ENCODE data around the gene B3GNT7. TPM values are rescaled to one million over a fixed set of nuclear protein-coding genes. Genes with fewer than 3 reads are reported as not detected.
A peak's percentile ranks its signal among the peaks of the same experiment; 100 is the strongest.

The B3GNT7 gene
- total RNA-seq, 1 donor from 2014 or later, result 4.0 TPM

DNA sequence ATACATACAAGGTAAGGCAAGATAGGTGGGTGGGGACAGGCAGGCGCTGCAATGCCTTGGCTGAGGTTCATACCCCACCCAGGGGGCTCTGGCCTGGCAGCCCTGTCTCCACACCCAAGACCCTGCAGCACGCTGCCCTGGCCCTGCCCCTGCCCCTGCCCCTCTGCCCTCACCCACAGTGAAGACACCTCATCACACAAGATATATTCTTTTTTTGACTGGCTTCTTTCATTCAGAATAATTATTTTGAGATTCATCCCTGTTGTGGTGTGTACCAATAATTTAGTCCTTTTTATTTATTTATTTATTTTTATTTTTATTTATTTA is 11.4 kb upstream of the B3GNT7 start:
- DNase-seq (ENCODE audit: low read depth), result no peak

- DNase-seq (ENCODE audit: low read depth), result peak; percentile 33
These were observed 10.5 kb upstream of the B3GNT7 start for GRCh38 chr2:231384970-231385369.

GRCh38 chr2:231385429-231385828 is 10.1 kb upstream of the B3GNT7 start:
- DNase-seq (ENCODE audit: low read depth), result no peak

- peak; percentile 84 for DNase-seq (ENCODE audit: low read depth)
These were observed 9.1 kb upstream of the B3GNT7 start for GRCh38 chr2:231386446-231386845.

- no peak for DNase-seq (ENCODE audit: low read depth)
These were observed 7.4 kb upstream of the B3GNT7 start for GRCh38 chr2:231387904-231388724.

DNA sequence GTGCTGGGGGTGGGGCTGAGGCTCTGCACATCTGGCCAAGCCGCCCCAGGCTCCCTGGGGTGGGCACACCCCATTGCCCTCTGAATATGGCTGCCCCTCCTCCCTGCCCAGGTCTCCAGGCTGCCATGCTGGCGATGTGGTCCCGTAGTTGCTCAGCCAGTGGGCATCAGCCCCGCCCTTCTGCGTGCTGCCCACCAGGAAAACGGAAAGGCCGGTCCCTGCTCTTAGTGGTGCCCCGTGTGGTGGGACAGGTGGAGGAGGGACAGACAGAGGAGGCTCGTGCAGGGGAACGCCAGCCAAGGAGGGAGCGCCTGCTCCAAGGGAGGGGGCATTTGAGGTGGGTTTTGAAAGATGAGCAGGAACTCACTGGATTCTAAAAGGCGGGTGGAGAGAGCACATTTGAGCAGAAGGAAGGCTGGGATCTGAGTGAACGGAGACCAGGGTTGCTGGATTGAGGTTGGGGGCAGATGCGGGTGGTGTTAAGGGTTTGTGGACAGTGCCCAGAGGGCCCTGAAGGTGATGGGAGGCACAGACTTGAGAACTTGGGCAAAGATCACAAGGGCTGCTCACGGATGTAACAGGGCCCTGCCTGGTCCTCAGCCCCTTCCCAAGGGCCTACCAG is 6.7 kb upstream of the B3GNT7 start:
- no peak for DNase-seq (ENCODE audit: low read depth)

DNA sequence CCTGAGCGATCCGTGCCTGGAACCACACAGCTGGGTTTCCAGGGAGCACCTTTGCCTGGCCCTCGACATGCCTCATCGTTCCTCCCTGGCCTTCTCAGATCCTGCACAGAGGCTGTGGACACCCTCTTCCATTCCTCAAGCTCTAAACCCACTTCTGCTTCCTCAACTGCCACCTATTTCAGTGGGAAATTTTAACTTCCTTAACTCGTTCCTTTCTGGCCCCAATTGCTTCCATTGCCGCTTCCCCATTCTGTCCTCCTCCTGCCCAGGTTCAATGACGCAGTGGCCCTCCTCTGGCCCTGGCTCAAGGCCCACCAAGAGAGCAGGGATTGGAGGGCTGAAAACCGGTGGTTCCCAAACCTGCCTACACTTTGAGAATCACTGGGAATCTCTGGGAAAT is 4.8 kb upstream of the B3GNT7 start:
- no peak for DNase-seq (ENCODE audit: low read depth)

- DNase-seq (ENCODE audit: low read depth), result no peak
These were observed 3.5 kb upstream of the B3GNT7 start for GRCh38 chr2:231391981-231392380.

GRCh38 chr2:231392431-231393148 is 2.9 kb upstream of the B3GNT7 start:
- DNase-seq (ENCODE audit: low read depth), result no peak

DNA sequence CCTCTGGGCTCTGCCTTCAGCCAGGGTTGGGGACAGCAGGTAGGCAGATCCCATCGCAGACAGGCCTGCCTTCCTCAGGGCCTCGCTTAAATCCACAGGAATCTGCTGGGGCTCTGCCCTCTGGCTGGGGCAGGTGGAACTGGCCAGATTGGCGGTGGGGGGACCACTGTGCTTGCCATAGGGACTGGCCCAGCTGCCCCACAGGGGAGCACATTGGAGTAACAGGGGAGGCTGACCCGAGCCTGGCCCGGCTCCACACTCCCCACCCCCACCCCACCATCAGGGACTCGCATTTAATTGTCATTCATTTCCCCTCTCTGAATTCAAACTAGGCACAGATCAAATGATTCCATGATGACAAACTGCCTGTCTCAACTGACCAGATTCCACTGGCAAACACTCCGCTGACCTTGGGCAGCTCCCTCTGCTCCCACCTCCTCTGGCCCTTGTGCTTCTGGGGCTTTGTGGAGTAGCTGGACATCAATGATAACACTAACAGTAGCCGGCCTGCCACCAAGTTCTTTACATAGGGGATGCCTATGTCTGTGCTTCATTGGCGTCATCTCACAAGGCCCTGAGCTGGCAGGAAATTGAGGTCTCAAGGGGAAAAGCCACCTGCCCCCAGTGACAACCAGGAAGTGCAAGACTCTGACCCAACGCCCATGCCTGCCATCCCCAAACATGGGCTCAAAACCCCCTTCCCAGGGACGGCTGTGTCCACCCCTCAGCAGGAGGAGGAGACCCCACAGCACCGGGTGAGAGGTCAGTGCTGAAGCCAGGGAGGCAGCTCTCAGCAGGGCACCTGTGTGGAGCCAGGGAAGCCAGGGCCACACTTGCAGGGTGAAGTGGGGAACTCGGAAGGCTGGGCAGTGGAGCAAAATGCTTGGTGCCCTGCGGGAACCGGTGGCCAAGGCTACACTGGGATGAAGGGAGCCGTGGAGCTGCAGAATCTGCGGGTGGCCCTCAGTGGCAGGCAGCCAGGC is 2.1 kb upstream of the B3GNT7 start:
- DNase-seq (ENCODE audit: low read depth), result no peak

- no peak for DNase-seq (ENCODE audit: low read depth)
These were observed 1.0 kb upstream of the B3GNT7 start for GRCh38 chr2:231394211-231395141.

- no peak for DNase-seq (ENCODE audit: low read depth)
These were observed 730 bp downstream of the B3GNT7 start for GRCh38 chr2:231396058-231396821.

DNA sequence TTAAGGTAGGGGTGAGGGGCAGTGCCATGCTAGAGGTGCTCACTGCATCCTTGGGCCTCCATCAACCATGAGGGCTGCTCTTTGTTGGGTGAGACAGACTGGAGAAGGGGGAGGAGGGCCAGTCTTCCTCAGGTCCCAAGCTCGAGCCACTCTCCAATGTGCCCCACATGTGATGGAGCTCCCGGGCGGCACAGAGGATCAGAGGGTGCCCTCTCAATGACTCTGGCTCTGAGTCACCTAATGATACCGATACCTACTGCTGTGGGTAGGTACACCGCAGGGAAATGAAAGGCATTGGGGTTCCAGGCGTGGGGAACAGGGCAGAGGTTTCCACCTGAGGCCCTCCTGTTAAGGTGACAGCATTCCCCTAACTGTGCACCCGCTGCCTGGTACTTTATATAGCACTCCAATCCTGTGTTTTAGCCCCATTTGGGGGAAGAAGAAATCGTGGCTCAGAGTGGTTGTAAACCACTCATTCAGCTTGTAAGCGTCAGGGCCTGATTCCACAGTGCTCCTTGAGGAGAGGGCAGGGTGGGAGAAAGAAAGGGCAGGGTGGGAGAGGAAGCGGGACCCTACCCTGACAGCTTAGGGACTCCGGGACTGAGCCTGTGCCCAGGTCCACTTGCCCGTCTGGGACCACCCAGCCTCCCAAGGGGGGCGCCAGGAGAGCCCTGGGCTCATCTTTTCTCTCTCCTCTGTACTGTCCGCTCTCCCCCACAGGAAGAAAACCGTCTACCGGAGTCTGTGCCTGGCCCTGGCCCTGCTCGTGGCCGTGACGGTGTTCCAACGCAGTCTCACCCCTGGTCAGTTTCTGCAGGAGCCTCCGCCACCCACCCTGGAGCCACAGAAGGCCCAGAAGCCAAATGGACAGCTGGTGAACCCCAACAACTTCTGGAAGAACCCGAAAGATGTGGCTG is 1.8 kb downstream of the B3GNT7 start:
- DNase-seq (ENCODE audit: low read depth), result no peak

- DNase-seq (ENCODE audit: low read depth), result no peak
These were observed 2.4 kb downstream of the B3GNT7 start for GRCh38 chr2:231397928-231398294.

DNA sequence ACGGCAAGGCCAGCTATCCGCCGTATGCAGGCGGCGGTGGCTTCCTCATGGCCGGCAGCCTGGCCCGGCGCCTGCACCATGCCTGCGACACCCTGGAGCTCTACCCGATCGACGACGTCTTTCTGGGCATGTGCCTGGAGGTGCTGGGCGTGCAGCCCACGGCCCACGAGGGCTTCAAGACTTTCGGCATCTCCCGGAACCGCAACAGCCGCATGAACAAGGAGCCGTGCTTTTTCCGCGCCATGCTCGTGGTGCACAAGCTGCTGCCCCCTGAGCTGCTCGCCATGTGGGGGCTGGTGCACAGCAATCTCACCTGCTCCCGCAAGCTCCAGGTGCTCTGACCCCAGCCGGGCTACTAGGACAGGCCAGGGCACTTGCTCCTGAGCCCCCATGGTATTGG is 3.1 kb downstream of the B3GNT7 start:
- no peak for DNase-seq (ENCODE audit: low read depth)

- DNase-seq (ENCODE audit: low read depth), result no peak
These were observed 3.7 kb downstream of the B3GNT7 start for GRCh38 chr2:231399046-231399852.

DNA sequence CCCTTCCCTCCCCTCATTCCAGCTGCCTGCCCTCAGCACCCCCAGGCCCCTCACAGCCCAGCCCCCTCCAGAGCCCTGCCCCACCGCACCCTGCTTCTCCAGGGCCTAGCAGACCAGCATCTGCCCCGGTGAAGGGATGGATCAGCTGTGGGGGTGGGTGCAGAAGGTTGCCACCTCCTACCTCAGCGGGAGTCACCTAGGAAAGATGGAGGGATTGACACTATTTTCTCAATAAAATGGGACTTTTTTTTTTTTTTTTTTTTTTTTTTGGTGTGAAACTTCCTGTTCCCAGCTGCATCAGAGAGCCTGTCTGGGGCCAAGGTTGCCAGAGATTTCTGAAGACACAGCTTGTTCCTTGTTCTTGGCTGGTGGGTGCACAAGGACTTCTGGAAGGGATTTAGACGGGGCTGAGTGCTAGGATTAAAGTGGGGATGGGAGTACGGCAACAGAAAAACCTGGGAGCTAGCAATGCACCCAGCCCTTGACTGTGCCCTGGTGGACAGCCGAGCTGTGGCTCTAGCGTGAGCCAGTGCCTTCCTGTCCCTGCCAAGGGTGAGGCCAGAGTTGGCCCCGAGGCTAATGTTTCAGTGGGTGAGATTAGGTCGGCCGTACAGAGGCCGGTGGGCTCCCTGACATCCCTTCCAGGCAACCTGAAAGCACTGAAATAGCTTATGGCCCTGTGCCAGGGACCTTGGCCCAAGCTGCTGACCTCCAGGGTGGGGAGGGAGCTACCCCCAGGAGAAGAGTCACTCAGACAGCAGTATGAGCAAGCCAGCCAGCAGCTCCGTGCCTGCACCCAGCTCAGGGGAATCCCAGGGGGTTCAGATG is 4.6 kb downstream of the B3GNT7 start:
- DNase-seq (ENCODE audit: low read depth), result peak; percentile 40
